Activated CD8-positive, alpha-beta T cell treated with anti-CD3 and anti-CD28 coated beads for 36 hours (primary cell): ENCODE measurements around the gene ROCK2. TPM values are rescaled to one million over a fixed set of nuclear protein-coding genes. Genes with fewer than 3 reads are reported as not detected.

Source experiments
- ATAC-seq: fragments of 200-7000 bp; cut with Tn5 transposase; one replicate; pipeline ENCODE4 v1.10.0; 2021; ENCODE audit warnings: mild to moderate bottlenecking, moderate library complexity
- CTCF ChIA-PET: fragments of 350-600 bp; sonication (Branson Sonifier 250); formaldehyde crosslinking; loops from one replicate; lab custom pipeline; 2021; ENCODE audit warnings: antibody characterized with exemption; lab: Charles Lee
- POLR2A ChIA-PET: fragments of 350-600 bp; sonication (Branson Sonifier 250); formaldehyde crosslinking; loops from one replicate; lab custom pipeline; 2021; ENCODE audit warnings: antibody characterized with exemption; lab: Charles Lee
- DNase-seq: peaks from one replicate; pipeline ENCODE4 v3.0.0-alpha.2; 2020
- H3K27ac Mint-ChIP-seq: one replicate; pipeline ENCODE4 v1.8.0; 2021; ENCODE audit warnings: mild to moderate bottlenecking, mixed read lengths
- H3K27me3 Mint-ChIP-seq: one replicate; pipeline ENCODE4 v1.8.0; 2021; ENCODE audit warnings: mixed read lengths
- H3K36me3 Mint-ChIP-seq: one replicate; pipeline ENCODE4 v1.8.0; 2021; ENCODE audit warnings: low read depth, mixed read lengths
- H3K4me1 Mint-ChIP-seq: one replicate; pipeline ENCODE4 v1.8.0; 2021; ENCODE audit warnings: low read depth, mixed read lengths
- H3K4me3 Mint-ChIP-seq: one replicate; pipeline ENCODE4 v1.8.0; 2021; ENCODE audit warnings: mild to moderate bottlenecking, moderate library complexity, mixed read lengths
- H3K9me3 Mint-ChIP-seq: one replicate; pipeline ENCODE4 v1.8.0; 2021; ENCODE audit warnings: mixed read lengths
- intact Hi-C: fragments of 100-400 bp; cut with micrococcal nuclease; formaldehyde crosslinking; loops from one replicate; pipeline ENCODE4 v1.10.0; 2022
- total RNA-seq, 2 experiments: library from RNA; stranded (reverse); gene quantifications; one replicate each; pipeline ENCODE4 v1.2.3, GENCODE V29; 2021
- TF ChIP-seq, protein P1 (sequence below): fragments of 200-600 bp; IDR thresholded peaks from one replicate; pipeline ENCODE4 v1.8.0; 2022; ENCODE audit warnings: antibody characterized with exemption, mild to moderate bottlenecking

The ROCK2 gene
- total RNA-seq, 2 experiments from 2014 or later = 12.7 to 13.9 TPM

DNA sequence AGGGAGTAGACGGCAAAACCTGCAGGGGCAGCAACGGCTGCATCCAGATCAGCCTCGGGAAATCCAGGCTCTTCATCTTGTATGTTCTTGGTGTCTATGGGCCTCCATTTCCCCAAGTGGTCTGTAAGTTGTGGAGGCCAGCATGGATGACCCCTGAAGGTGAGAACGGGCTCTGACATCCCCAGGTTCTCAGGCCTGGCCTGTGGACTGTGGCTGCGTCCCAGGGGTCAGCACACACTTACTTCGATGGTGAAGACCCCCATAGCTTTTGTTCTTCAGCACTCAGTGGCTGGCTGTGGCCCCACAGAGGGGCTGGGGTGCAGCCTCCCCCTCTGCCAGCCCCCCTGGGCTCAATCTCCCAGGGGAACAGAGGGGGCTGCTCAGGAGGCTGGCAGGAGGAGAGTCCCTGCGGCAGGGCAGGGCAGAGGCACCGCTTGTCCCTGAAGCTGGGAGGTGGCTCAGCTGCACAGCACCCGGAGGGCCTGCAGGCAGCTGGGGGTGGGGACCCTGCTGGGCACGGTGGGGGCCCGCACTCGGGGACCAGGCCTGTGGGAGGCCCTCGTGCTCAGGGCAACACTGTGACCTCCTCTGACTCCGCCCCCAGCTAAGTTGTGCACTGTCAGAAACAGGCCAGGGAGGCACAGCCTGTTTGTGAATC, 185.4 kb downstream of the ROCK2 start:
- Mint-ChIP-seq H3K27me3 (no peaks in the 10 kb centered on the region), H3K9me3 (no peaks in the 10 kb centered on the region), H3K36me3 (no peaks in the 10 kb centered on the region), H3K4me1 (peaks cover 25% of the 10 kb centered on the region), H3K27ac (no peak overlapping the region), H3K4me3 (no peak overlapping the region)
- POLR2A ChIA-PET = no interaction called here
- DNase-seq = no peak
- CTCF ChIA-PET = no interaction called here
- intact Hi-C loops = no loop called here
- TF ChIP-seq, protein P1, sequence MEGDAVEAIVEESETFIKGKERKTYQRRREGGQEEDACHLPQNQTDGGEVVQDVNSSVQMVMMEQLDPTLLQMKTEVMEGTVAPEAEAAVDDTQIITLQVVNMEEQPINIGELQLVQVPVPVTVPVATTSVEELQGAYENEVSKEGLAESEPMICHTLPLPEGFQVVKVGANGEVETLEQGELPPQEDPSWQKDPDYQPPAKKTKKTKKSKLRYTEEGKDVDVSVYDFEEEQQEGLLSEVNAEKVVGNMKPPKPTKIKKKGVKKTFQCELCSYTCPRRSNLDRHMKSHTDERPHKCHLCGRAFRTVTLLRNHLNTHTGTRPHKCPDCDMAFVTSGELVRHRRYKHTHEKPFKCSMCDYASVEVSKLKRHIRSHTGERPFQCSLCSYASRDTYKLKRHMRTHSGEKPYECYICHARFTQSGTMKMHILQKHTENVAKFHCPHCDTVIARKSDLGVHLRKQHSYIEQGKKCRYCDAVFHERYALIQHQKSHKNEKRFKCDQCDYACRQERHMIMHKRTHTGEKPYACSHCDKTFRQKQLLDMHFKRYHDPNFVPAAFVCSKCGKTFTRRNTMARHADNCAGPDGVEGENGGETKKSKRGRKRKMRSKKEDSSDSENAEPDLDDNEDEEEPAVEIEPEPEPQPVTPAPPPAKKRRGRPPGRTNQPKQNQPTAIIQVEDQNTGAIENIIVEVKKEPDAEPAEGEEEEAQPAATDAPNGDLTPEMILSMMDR = no peak
- no peak for ATAC-seq

DNA sequence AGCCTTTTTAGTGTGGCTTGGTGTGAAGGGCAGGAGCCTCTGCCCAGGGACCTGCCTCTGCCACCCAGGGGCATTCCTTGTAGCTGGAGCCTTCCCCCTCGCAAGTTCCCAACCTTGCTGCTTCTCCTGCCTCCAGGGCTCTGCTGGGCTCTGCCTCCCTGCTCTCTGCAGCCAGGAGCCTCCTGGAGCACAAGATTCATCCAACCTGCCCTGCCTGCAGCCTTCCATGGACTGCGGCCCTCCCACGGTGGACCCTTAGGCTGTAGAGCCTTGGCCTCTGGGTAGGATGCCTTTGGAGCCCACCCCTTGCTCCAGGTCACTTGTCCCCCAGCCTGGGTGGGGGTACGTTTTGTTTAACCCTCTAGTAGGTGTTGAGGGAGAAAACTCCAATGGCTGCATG, 186.7 kb downstream of the ROCK2 start:
- Mint-ChIP-seq H3K4me3 (no peak overlapping the region), H3K4me1 (peaks cover 25% of the 10 kb centered on the region), H3K27ac (no peak overlapping the region), H3K36me3 (no peaks in the 10 kb centered on the region), H3K9me3 (no peaks in the 10 kb centered on the region), H3K27me3 (no peaks in the 10 kb centered on the region)
- ATAC-seq (no peak), DNase-seq (no peak)
- CTCF ChIA-PET = no interaction called here
- intact Hi-C loops = no loop called here
- POLR2A ChIA-PET = no interaction called here
- TF ChIP-seq, protein P1 = no peak

DNA sequence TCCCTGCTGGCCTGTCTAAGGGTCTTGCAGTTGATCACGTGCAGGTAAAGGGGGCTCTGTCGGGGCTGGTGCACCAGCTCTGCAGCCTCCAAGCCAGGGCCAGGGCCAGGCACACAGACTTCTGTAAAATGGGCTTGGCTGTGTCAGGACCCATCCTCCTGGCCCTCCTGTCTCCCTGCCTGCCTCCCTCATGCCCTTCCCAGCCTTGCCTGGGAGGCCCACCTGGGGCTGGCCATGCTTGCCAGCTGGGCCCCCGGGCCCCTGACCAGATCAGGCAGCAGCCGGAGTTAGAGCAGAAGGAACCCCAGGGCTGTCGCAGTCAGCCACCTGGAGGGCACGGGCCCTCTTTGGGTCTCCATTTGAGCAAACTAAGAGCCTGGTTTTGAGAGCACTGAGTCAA, 187.1 kb downstream of the ROCK2 start:
- Mint-ChIP-seq H3K27me3 (no peaks in the 10 kb centered on the region), H3K36me3 (no peaks in the 10 kb centered on the region), H3K4me3 (peak overlapping the region; percentile 35), H3K9me3 (no peaks in the 10 kb centered on the region), H3K27ac (no peak overlapping the region), H3K4me1 (peaks cover 25% of the 10 kb centered on the region)
- TF ChIP-seq, protein P1 = no peak
- CTCF ChIA-PET = no interaction called here
- ATAC-seq (no peak), DNase-seq (no peak)
- POLR2A ChIA-PET = no interaction called here
- intact Hi-C loops = no loop called here

DNA sequence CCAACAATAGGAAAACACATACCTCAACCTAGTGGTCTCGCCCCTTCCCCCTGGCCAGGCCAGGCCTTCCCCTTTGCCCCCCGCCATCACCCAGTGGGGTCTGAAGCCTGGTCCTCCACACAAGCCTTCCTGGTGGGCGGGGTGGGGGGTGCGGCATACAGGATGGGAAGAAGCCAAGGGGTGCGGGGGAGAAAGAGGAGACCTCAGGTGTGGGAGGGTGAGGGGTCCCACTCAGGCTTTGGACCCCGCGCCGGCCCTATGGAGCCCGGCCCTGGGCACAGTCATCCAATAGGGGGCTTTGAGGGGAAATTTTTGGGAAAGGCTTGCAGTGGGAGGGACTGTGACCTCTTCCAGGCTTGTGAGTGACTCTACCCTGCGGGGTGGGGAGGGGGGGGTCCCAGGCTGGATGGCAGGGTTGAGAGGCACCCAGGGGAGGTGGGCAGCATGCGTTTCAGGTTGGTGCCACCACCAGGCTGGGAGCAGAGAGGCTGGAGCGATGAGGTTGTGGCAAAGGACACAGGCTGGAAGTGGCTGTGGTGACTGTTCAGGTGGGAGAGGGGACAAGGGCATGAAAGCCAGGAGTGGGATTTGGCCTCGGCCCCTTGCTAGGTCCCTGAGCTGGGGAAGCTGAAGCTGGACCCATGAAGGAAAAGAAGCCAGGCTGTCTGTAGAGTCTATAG, 187.9 kb downstream of the ROCK2 start:
- ChIA-PET POLR2A (no interaction called here), CTCF (no interaction called here)
- DNase-seq (no peak), ATAC-seq (no peak)
- TF ChIP-seq, protein P1 = no peak
- peaks cover 25% of the 10 kb centered on the region for H3K4me1 Mint-ChIP-seq
- H3K27me3 Mint-ChIP-seq = no peaks in the 10 kb centered on the region
- no peaks in the 10 kb centered on the region for H3K9me3 Mint-ChIP-seq
- no peak overlapping the region for H3K27ac Mint-ChIP-seq
- H3K36me3 Mint-ChIP-seq = no peaks in the 10 kb centered on the region
- peak overlapping the region; percentile 75 for H3K4me3 Mint-ChIP-seq
- intact Hi-C loops = no loop called here

DNA sequence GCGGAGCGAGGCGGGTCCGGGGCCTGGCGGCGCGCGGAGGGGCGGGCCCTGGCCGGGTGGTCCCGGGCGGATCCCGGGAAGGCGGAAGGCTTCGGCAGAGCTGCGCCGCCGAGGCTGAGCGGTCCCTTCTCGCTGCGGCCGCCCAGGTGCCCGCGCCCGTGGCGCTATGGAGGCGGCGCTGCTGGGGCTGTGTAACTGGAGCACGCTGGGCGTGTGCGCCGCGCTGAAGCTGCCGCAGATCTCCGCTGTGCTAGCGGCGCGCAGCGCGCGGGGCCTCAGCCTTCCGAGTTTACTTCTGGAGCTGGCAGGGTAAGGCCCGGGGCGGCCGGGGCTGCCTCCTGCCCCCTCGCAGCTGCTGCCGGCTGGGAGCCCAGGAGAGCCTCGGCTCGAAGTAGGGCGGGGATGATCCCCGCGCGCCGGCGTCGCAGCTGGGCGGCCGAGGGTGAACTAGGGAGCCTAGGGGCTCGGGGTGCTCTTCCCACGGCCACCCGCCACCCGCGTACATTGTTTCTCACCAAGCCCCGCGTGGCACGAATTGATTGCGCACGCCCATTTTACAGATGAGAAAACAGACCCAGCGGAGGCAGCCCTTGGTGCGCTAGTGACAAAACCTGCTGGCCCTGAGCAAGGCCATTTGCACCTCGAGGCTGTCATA, 188.9 kb downstream of the ROCK2 start, which contains the start of gene SLC66A3:
Gene SLC66A3 (plus strand): TSS at position 87 of the 655 bp plus-strand sequence. CDS start 80 bp downstream, at position 167.
- H3K36me3 Mint-ChIP-seq = no peaks in the 10 kb centered on the region
- peak within 1 kb of the TSS; percentile 77 for H3K4me3 Mint-ChIP-seq
- H3K27ac Mint-ChIP-seq = peak within 1 kb of the TSS; percentile 86
- ChIA-PET POLR2A (interaction anchor here (0.6 to 1.0 kb wide), 5 partner anchors 9 to 310 kb away, joined by 3 to 6 read pairs (median 4); partner anchors contain the start of gene E2F6), CTCF (interaction anchor here (1.0 to 7.1 kb wide), 3 partner anchors 23 to 429 kb away, joined by 3 to 52 read pairs (median 4); a partner anchor contains a TSS)
- peaks cover 17% of the 10 kb centered on the region for H3K4me1 Mint-ChIP-seq
- ATAC-seq (peak; percentile 75), DNase-seq (peak; percentile 78)
- no peaks in the 10 kb centered on the region for H3K27me3 Mint-ChIP-seq
- no peaks in the 10 kb centered on the region for H3K9me3 Mint-ChIP-seq
- intact Hi-C loops = no loop called here
- TF ChIP-seq, protein P1 = no peak
